Measurements from ENCODE around the gene NAT9.

NAT9 gene

GRCh38 chr17:74814453-74814852 lies 38.3 kb upstream of the NAT9 start:
- no peak overlapping the region for H2BK15ac ChIP-seq (replicated peaks; ENCODE audit: low read depth)
- WGBS (ENCODE audit: extremely low coverage, insufficient coverage, low lambda C conversion rate), result no CpG with 5 or more reads among the region's 5 CpGs

GRCh38 chr17:74812109-74813009 lies 36.2 kb upstream of the NAT9 start:
- Histone ChIP-seq H4K5ac (ENCODE audit: low read length) (no peak overlapping the region), H3K18ac (ENCODE audit: low read length) (no peak overlapping the region), H2BK15ac (replicated peaks; ENCODE audit: low read depth) (no peak overlapping the region), H3K36me3 (ENCODE audit: control insufficient read depth, insufficient read depth, low read length) (no peaks in the 10 kb centered on the region), H3K4ac (ENCODE audit: low read depth, low read length) (no peak overlapping the region), H3K4me3 (ENCODE audit: low read length) (no peak overlapping the region), H3K79me1 (ENCODE audit: low read length) (no peaks in the 10 kb centered on the region), H3K4me2 (ENCODE audit: low read length) (no peak overlapping the region), H3K27ac (ENCODE audit: low read depth, low read length) (no peak overlapping the region), H3K79me2 (ENCODE audit: control insufficient read depth, insufficient read depth, low read length) (no peaks in the 10 kb centered on the region), H3K56ac (ENCODE audit: low read length) (no peak overlapping the region), H3K23ac (ENCODE audit: low read length) (no peak overlapping the region), H2AK5ac (ENCODE audit: low read length) (no peak overlapping the region), H4K8ac (ENCODE audit: low read depth, low read length) (no peak overlapping the region), H3K27me3 (ENCODE audit: insufficient read depth, low read length, poor library complexity) (no peaks in the 10 kb centered on the region), H2BK120ac (ENCODE audit: low read depth, low read length) (no peak overlapping the region), H3K9ac (ENCODE audit: low read length) (no peak overlapping the region), H2BK5ac (ENCODE audit: low read length) (no peak overlapping the region), H3K4me1 (ENCODE audit: control insufficient read depth, low read depth, low read length) (no peaks in the 10 kb centered on the region)
- DNase-seq, result no peak
- WGBS (ENCODE audit: extremely low coverage, insufficient coverage, low lambda C conversion rate), result no CpG with 5 or more reads among the region's 23 CpGs

More at GRCh38 chr17:74814453-74814852, 38.3 kb upstream of the NAT9 start:
- Histone ChIP-seq H3K27me3 (ENCODE audit: insufficient read depth, low read length, poor library complexity) (no peaks in the 10 kb centered on the region), H2BK5ac (ENCODE audit: low read length) (no peak overlapping the region), H3K4me2 (ENCODE audit: low read length) (no peak overlapping the region), H2BK120ac (ENCODE audit: low read depth, low read length) (no peak overlapping the region), H3K79me2 (ENCODE audit: control insufficient read depth, insufficient read depth, low read length) (no peaks in the 10 kb centered on the region), H3K27ac (ENCODE audit: low read depth, low read length) (no peak overlapping the region), H3K4ac (ENCODE audit: low read depth, low read length) (no peak overlapping the region), H3K79me1 (ENCODE audit: low read length) (no peaks in the 10 kb centered on the region), H3K4me1 (ENCODE audit: control insufficient read depth, low read depth, low read length) (peaks cover 2% of the 10 kb centered on the region), H3K36me3 (ENCODE audit: control insufficient read depth, insufficient read depth, low read length) (no peaks in the 10 kb centered on the region), H3K18ac (ENCODE audit: low read length) (no peak overlapping the region), H3K23ac (ENCODE audit: low read length) (no peak overlapping the region), H4K5ac (ENCODE audit: low read length) (no peak overlapping the region), H2AK5ac (ENCODE audit: low read length) (no peak overlapping the region), H4K8ac (ENCODE audit: low read depth, low read length) (no peak overlapping the region), H3K4me3 (ENCODE audit: low read length) (no peak overlapping the region), H3K56ac (ENCODE audit: low read length) (no peak overlapping the region), H3K9ac (ENCODE audit: low read length) (no peak overlapping the region)
- no peak for DNase-seq

GRCh38 chr17:74810699-74811485 lies 34.7 kb upstream of the NAT9 start:
- Histone ChIP-seq H3K4me1 (ENCODE audit: control insufficient read depth, low read depth, low read length) (no peaks in the 10 kb centered on the region), H3K4ac (ENCODE audit: low read depth, low read length) (no peak overlapping the region), H2AK5ac (ENCODE audit: low read length) (no peak overlapping the region)

GRCh38 chr17:74808714-74809430 lies 32.7 kb upstream of the NAT9 start:
- H3K4me1 ChIP-seq (ENCODE audit: control insufficient read depth, low read depth, low read length), result no peaks in the 10 kb centered on the region
- H3K18ac ChIP-seq (ENCODE audit: low read length), result no peak overlapping the region
- H4K5ac ChIP-seq (ENCODE audit: low read length), result no peak overlapping the region
- no peak overlapping the region for H3K23ac ChIP-seq (ENCODE audit: low read length)
- H4K8ac ChIP-seq (ENCODE audit: low read depth, low read length), result no peak overlapping the region
- H2BK15ac ChIP-seq (replicated peaks; ENCODE audit: low read depth), result no peak overlapping the region
- no peak overlapping the region for H2AK5ac ChIP-seq (ENCODE audit: low read length)
- DNase-seq, result no peak
- H3K9ac ChIP-seq (ENCODE audit: low read length), result no peak overlapping the region
- H3K27ac ChIP-seq (ENCODE audit: low read depth, low read length), result no peak overlapping the region
- no peaks in the 10 kb centered on the region for H3K36me3 ChIP-seq (ENCODE audit: control insufficient read depth, insufficient read depth, low read length)
- no peak overlapping the region for H3K4me3 ChIP-seq (ENCODE audit: low read length)
- H3K4me2 ChIP-seq (ENCODE audit: low read length), result no peak overlapping the region
- no peaks in the 10 kb centered on the region for H3K79me1 ChIP-seq (ENCODE audit: low read length)
- no peaks in the 10 kb centered on the region for H3K79me2 ChIP-seq (ENCODE audit: control insufficient read depth, insufficient read depth, low read length)
- H3K4ac ChIP-seq (ENCODE audit: low read depth, low read length), result no peak overlapping the region
- H2BK5ac ChIP-seq (ENCODE audit: low read length), result no peak overlapping the region
- WGBS (ENCODE audit: extremely low coverage, insufficient coverage, low lambda C conversion rate), result no CpG with 5 or more reads among the region's 17 CpGs
- H3K27me3 ChIP-seq (ENCODE audit: insufficient read depth, low read length, poor library complexity), result no peaks in the 10 kb centered on the region
- H3K56ac ChIP-seq (ENCODE audit: low read length), result no peak overlapping the region
- H2BK120ac ChIP-seq (ENCODE audit: low read depth, low read length), result no peak overlapping the region

More at GRCh38 chr17:74810699-74811485, 34.7 kb upstream of the NAT9 start:
- no peak overlapping the region for H3K9ac ChIP-seq (ENCODE audit: low read length)
- H2BK120ac ChIP-seq (ENCODE audit: low read depth, low read length), result no peak overlapping the region
- DNase-seq, result no peak
- H3K56ac ChIP-seq (ENCODE audit: low read length), result no peak overlapping the region
- H4K8ac ChIP-seq (ENCODE audit: low read depth, low read length), result no peak overlapping the region
- no peaks in the 10 kb centered on the region for H3K79me1 ChIP-seq (ENCODE audit: low read length)
- H3K27me3 ChIP-seq (ENCODE audit: insufficient read depth, low read length, poor library complexity), result no peaks in the 10 kb centered on the region
- no peak overlapping the region for H3K27ac ChIP-seq (ENCODE audit: low read depth, low read length)
- H2BK5ac ChIP-seq (ENCODE audit: low read length), result no peak overlapping the region
- no peak overlapping the region for H3K18ac ChIP-seq (ENCODE audit: low read length)
- no peak overlapping the region for H3K4me3 ChIP-seq (ENCODE audit: low read length)
- H3K4me2 ChIP-seq (ENCODE audit: low read length), result no peak overlapping the region
- no CpG with 5 or more reads among the region's 15 CpGs for WGBS (ENCODE audit: extremely low coverage, insufficient coverage, low lambda C conversion rate)
- no peak overlapping the region for H3K23ac ChIP-seq (ENCODE audit: low read length)
- H2BK15ac ChIP-seq (replicated peaks; ENCODE audit: low read depth), result no peak overlapping the region
- no peaks in the 10 kb centered on the region for H3K36me3 ChIP-seq (ENCODE audit: control insufficient read depth, insufficient read depth, low read length)
- H4K5ac ChIP-seq (ENCODE audit: low read length), result no peak overlapping the region
- no peaks in the 10 kb centered on the region for H3K79me2 ChIP-seq (ENCODE audit: control insufficient read depth, insufficient read depth, low read length)

GRCh38 chr17:74807925-74808324 lies 31.8 kb upstream of the NAT9 start:
- no peak for DNase-seq
- WGBS (ENCODE audit: extremely low coverage, insufficient coverage, low lambda C conversion rate), result no CpG with 5 or more reads among the region's 6 CpGs

More at GRCh38 chr17:74807925-74808324, 31.8 kb upstream of the NAT9 start:
- H3K56ac ChIP-seq (ENCODE audit: low read length), result no peak overlapping the region
- H3K79me2 ChIP-seq (ENCODE audit: control insufficient read depth, insufficient read depth, low read length), result no peaks in the 10 kb centered on the region
- no peak overlapping the region for H4K5ac ChIP-seq (ENCODE audit: low read length)
- H3K23ac ChIP-seq (ENCODE audit: low read length), result no peak overlapping the region
- H3K4me1 ChIP-seq (ENCODE audit: control insufficient read depth, low read depth, low read length), result no peaks in the 10 kb centered on the region
- H2BK5ac ChIP-seq (ENCODE audit: low read length), result no peak overlapping the region
- H3K18ac ChIP-seq (ENCODE audit: low read length), result no peak overlapping the region
- H3K9ac ChIP-seq (ENCODE audit: low read length), result no peak overlapping the region
- no peaks in the 10 kb centered on the region for H3K79me1 ChIP-seq (ENCODE audit: low read length)
- H4K8ac ChIP-seq (ENCODE audit: low read depth, low read length), result no peak overlapping the region
- no peak overlapping the region for H2BK15ac ChIP-seq (replicated peaks; ENCODE audit: low read depth)
- no peak overlapping the region for H2AK5ac ChIP-seq (ENCODE audit: low read length)
- H3K27me3 ChIP-seq (ENCODE audit: insufficient read depth, low read length, poor library complexity), result no peaks in the 10 kb centered on the region
- H3K36me3 ChIP-seq (ENCODE audit: control insufficient read depth, insufficient read depth, low read length), result no peaks in the 10 kb centered on the region
- no peak overlapping the region for H3K27ac ChIP-seq (ENCODE audit: low read depth, low read length)
- H3K4me3 ChIP-seq (ENCODE audit: low read length), result no peak overlapping the region
- H3K4me2 ChIP-seq (ENCODE audit: low read length), result no peak overlapping the region
- no peak overlapping the region for H3K4ac ChIP-seq (ENCODE audit: low read depth, low read length)
- H2BK120ac ChIP-seq (ENCODE audit: low read depth, low read length), result no peak overlapping the region
